ENCODE data around the gene SOX6.

DNA sequence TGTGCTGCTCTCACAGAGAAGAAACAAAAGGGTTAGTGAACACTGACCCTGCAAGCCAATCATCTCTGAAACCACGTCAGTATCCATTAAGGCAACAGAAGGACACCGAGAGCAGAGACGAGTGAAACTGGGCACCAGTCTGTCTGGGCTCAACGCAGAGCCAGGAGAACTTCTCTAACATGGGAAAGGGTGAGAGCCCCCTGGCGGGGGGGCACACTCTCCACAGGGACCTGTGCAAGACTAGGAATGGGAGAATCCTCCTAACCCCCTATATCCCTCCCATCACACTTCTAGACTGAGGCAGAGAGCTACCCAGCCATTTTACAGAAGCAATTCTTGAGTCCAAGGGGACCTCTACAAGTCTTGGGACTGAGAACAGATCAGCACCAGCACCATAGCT is 285.8 kb downstream of the SOX6 start:
- TF ChIP-seq, protein P1, sequence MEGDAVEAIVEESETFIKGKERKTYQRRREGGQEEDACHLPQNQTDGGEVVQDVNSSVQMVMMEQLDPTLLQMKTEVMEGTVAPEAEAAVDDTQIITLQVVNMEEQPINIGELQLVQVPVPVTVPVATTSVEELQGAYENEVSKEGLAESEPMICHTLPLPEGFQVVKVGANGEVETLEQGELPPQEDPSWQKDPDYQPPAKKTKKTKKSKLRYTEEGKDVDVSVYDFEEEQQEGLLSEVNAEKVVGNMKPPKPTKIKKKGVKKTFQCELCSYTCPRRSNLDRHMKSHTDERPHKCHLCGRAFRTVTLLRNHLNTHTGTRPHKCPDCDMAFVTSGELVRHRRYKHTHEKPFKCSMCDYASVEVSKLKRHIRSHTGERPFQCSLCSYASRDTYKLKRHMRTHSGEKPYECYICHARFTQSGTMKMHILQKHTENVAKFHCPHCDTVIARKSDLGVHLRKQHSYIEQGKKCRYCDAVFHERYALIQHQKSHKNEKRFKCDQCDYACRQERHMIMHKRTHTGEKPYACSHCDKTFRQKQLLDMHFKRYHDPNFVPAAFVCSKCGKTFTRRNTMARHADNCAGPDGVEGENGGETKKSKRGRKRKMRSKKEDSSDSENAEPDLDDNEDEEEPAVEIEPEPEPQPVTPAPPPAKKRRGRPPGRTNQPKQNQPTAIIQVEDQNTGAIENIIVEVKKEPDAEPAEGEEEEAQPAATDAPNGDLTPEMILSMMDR (IDR thresholded peaks at IDR 0.05), result no peak
- TF ChIP-seq POLR2A (IDR thresholded peaks at IDR 0.05), result no peak
